Stimulated activated CD4-positive, alpha-beta T cell treated with anti-CD3 and anti-CD28 coated beads, Interleukin-12 subunit alpha, Interleukin-12 subunit beta, amount 100 ng/mL, for 24 hours (primary cell): ENCODE results near the gene KRTAP5-5.

ENCODE experiments used
- DNase-seq, 2 experiments: peaks; one replicate each; pipeline ENCODE4 v3.0.0-alpha.2; 2020; ENCODE audit warnings: low read depth in 2 of 2

Gene KRTAP5-5

GRCh38 chr11:1674173-1675131 lies 44.9 kb downstream of the KRTAP5-5 start:
- DNase-seq: no peak

- DNase-seq: no peak
Measured at GRCh38 chr11:1675536-1676228, 46.1 kb downstream of the KRTAP5-5 start.

GRCh38 chr11:1676229-1676740 lies 46.7 kb downstream of the KRTAP5-5 start:
- no peak for DNase-seq

- DNase-seq: no peak
Measured at GRCh38 chr11:1679881-1680280, 50.3 kb downstream of the KRTAP5-5 start.
